Cardiac septum (tissue), 1 donor: ENCODE measurements around the gene SMC1B. TPM values are rescaled to one million over a fixed set of nuclear protein-coding genes. Genes with fewer than 3 reads are reported as not detected.
"Not testable (repeated sequence)": the region's sequence is repeated elsewhere in the genome, so short reads cannot be mapped to it uniquely, and the experiment has no call there.

Experiments used
- DNase-seq: peaks from one replicate; pipeline ENCODE4 v3.0.0-alpha.2; 2020; ENCODE audit warnings: low spot score
- intact Hi-C: fragments of 100-400 bp; cut with DNase I; formaldehyde crosslinking; loops from one replicate; pipeline ENCODE4 v1.14.0; 2022
- total RNA-seq: library from RNA; stranded (reverse); fragmentation: NEBNext Ultra II Directional; extraction: Animal tissue kit (Norgen Biotek cat#: 25700); gene quantifications from one replicate; pipeline ENCODE4 v1.2.1, GENCODE V29; 2021
- donor health status: DM: no; HTN: no; CAD: no.

The SMC1B gene
- total RNA-seq, 1 donor from 2014 or later: not detected

DNA sequence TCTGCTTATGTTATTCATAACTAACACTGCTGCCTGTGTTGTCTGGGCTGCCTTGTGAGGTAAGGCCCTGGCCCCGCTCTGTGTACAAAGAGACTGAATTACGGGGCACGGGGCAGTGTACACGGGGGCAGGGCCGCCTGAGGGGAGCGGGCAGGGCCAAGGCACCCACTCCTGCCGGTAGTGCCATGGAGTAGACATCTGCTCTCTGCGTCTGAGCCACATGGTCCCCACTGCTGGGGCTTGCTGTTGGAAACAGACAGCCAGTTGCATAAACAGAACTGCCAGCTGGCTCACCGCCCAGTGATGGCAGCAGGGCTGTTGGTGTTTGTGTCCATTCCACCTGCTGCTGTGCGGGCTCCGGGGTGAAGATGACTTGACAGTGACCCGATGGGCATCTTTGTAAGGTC lies 83.9 kb downstream of the SMC1B start:
- peak; percentile 91 for DNase-seq

DNA sequence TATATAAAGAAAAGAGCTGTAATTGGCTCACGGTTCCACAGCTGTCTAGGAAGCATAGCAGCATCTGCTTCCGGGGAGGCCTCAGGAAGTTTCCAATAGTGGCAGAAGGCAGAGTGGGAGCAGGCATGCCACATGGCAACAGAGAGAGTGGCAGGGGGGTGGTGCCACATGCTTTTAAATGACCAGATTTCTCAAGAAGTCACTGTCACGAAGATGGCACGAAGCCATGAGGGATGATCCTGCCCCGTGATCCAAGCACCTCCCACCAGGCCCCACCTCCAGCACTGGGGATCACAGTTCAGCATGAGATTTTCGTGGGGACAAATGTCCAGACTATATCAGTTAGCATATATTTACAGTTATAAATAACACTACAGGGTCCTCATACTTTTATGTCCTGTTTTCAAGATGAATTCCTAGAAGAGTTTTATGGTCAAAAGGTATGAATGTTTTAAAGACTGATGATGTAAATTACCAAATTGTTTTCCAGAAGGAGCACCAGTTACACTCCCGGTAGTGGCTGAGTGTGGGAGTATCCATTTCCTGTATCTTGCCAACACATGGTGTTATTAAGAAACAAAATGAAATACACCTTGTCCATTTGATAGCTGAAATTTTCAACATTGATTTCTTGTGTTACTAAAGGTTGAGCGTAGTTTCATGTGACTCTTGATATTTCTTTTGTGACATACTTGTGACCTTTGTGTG lies 84.4 kb downstream of the SMC1B start:
- intact Hi-C loops: no loop called here
- DNase-seq: peak; percentile 39

More for the DNA sequence above, 83.9 kb downstream of the SMC1B start:
- intact Hi-C loops: no loop called here

DNA sequence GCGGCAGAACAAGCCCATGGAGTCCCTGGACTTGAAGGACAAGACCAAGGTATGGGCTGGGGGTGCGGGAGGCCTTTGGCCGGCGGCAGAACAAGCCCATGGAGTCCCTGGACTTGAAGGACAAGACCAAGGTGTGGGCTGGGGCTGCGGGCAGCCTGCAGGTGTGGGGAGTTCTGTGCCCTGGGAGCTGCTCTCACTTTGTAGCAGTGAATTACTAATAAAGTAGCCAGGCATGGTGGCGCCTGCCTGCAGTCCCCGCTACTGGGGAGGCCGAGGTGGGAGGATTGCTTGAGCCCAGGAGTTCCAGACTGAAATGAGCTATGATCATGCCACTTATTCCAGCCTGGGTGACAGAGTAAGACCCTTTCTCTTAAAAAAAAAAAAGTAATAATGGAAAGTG lies 85.1 kb downstream of the SMC1B start:
- DNase-seq, intact Hi-C loops: not testable (repeated sequence)

DNA sequence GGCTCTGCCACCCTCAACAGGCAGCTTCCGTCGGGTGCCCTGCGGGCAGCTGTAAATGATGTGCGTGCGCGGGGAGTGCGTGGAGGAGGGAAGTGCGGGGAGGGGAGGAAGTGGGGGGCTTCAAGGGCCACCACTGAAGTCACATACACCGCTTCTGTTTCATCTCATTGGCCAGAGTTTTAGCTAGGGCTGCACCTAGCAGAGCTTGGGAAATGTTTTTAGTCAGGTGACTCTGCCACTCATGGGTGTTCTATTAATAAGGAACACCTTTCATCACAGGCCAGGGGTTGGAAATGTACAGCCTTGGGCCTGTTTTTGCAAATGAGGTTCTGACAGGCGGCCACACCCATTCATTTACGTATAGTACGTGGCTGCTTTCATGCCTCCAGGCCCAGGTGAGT lies 89.1 kb downstream of the SMC1B start:
- DNase-seq: no peak

DNA sequence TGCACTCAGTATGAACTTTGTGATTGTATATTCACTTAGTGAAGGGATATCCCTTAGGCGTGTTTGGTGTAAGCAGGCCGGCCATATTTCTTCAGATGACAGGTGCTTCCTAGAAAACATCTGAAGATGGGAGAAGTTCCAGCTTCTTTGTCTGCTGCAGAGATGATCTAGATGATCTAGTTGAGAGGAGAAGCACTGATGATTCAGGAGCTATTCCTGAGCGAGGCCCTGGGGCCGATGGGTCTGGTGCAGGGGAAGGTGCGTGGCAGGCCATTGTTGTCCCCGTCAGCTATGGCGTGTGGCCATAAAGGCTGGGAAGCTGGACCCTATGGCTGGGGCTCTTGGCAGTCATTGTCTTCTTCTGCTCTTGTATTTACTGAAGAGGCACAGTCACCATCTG lies 89.7 kb downstream of the SMC1B start:
- intact Hi-C loops: no loop called here
- no peak for DNase-seq

More for the DNA sequence above, 89.1 kb downstream of the SMC1B start:
- intact Hi-C loops: no loop called here

DNA sequence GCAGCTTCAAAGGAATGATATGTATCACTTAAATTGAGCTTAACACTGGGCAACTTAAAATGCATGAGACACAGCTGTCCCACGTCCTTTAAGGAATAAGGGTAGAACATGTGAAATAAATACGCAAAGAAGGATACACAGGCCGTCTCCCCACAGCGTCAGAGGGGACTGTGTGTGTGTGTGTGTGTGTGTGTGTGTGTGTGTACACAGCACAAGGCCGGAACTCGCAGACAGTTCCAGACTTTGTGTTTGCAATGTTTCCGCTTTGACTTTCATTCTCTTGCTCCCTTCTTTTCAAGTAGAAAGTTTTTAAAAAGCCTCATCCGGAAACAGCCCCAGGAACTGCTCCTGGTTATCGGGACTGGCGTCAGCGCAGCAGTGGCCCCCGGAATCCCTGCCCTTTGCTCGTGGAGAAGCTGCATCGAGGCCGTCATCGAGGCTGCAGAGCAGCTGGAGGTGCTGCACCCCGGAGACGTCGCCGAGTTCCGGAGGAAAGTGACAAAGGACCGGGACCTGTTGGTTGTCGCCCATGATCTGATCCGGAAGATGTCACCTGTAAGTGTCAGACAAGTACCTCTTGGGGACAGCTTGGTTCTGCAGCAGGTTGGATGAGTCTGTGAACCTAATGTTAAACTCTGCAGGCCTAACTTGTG lies 90.4 kb downstream of the SMC1B start:
- intact Hi-C loops: no loop called here
- no peak for DNase-seq

DNA sequence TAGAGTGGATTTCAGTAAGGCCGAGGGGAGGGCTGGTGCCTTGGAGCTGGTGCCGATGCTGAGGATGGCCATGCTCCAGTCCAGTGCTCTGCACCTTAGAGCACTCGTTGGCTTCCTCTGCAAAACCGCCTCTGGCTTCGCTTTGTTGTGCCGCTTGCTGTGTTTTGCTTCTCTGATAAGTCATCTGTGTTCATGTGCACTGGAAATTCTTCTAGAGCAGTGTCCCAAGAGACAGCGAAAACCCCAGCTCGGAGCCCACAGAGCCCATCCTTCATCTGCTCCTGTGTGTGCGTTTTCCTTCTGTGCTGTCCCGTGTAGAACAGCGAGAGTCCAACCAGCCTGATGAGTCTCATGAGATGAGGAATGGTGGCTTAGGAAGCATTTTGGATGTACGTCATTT lies 91.6 kb downstream of the SMC1B start:
- intact Hi-C loops: no loop called here
- DNase-seq: no peak

DNA sequence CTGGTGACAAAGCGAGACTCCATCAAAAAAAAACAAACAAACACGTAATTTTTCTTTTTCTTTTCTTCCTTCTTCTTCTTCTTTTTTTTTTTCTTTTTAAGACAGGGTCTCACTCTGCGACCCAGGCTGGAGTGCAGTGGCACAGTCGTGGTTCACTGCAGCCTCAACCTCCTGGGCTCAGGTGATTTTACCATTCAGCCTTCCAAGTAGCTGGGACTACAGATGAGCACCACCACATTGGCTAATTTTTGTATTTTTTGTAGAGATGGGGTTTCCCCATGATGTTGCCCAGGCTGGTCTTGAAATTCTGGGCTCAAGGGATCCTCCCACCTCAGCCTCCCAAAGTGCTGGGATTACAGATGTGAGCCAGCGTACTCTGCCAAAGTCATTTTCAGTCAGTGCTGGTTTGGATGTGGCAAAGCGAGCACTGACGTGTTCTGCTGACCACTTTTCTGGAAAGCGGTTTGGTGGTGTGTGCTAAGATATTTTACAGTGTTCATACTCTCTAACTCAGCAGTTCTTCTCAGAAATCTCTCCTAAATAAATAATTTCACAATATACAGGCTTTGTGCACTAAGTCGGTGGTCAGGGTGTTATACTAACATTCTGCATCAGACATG lies 92.9 kb downstream of the SMC1B start:
- intact Hi-C loops: no loop called here
- no peak for DNase-seq

DNA sequence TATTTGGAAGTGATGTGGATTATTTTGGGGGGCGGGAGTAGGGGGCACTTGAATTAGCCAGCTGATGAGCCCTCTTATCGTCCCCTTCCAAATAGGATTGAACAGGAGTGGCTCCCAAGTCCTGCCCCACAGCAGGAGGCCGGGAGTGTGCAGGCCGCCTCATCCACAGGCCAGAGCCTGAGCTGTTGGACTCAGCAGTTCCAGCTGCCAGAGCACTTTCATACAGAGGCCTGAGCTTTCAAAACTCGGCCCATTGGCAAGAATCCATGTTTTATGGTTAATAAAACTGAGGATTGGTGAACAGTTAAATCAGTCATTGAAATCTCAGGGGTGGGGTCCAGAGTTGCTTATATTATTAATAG lies 94.1 kb downstream of the SMC1B start:
- DNase-seq: no peak

DNA sequence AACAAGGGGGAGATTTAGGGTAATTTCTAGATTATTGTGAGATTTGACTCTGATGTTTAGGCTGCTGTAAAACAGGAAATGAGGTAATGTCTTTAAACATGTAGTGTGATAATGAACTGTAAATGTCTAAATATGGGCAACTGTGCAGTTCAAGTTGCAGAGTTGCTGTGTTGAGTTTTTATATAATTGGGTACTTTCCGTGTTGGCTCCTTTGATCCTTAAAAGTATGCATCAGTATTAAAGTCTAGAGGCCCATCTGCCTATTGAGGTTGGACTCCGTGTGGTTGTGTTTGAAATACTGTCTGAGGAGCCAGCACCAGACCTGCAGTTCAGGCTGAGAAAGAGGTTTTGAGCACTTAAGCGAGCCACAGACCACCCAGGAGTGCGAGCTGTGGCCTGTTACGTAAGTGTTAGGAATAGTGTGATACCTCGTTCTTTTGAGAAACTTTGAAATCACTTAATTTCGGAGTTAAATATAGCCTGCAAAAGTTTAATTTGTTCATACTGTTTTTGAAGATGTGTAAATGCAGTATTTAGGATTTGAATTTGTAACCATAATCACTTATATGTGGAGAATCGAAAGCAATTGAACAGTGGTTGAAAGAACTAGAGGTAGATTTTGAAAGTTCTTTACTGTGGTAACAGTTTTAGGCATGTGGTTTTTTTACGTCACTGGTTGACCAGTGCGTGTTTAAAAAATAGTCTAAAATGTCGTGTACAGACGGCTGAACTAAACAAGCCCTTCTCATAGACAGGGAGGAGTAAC lies 94.7 kb downstream of the SMC1B start:
- no peak for DNase-seq
- intact Hi-C loops: loop anchor here (5.0 kb wide), 1 partner anchor 119 kb away; no protein-coding TSS in a partner anchor

More for the DNA sequence above, 94.1 kb downstream of the SMC1B start:
- intact Hi-C loops: loop anchor here (5.0 kb wide), 1 partner anchor 118 kb away; no protein-coding TSS in a partner anchor

DNA sequence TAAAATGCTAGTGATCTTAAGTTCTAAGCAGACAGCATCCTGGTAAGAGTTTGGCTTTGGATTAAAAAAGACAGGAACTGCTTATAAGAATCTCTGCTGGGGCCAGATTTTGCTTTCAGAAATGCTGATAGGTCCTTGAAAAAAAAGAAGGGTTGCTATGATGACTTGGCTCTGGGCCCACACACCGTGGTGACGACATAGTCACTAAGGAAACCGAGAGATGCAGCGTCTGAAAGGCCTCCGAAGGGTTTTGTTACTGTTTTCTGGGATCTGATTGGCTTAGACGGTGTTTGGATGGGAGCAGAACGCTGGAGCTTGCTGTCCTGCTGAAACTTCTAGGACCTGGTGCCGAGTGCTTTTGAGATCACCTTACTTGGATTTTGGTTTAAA lies 95.2 kb downstream of the SMC1B start:
- no peak for DNase-seq
- intact Hi-C loops: loop anchor here (5.0 kb wide), 1 partner anchor 119 kb away; no protein-coding TSS in a partner anchor

DNA sequence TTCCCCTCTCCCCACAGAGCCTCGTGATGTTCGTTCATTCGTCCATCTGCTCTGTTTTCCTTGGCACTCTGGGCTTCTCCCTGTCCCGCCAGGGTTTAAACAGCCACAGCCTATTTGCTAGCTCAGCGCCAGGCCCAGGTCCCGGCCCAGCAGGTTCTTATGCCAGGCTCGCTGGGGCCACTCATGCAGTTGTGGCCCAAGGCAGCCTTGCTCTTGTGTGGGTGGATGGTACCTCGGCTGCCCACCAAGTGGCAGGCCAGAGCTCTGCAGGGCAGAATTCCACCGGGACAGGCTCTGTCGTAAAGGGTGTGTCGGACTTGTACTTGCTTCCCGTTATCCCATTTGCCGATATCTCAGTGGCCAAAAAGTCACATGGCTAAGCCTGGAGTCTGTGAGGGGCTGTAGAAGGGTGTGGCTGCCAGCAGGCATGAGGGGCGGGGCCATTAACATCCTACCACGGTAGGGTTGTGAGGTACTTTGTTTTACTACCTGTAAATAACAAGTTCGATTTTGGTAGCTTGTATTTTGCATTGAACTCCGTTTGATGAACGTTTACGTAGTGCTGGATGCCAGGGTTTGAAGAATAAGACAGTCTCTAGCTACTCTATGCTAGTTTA lies 95.7 kb downstream of the SMC1B start:
- intact Hi-C loops: loop anchor here (5.0 kb wide), 1 partner anchor 120 kb away; no protein-coding TSS in a partner anchor
- DNase-seq: no peak

DNA sequence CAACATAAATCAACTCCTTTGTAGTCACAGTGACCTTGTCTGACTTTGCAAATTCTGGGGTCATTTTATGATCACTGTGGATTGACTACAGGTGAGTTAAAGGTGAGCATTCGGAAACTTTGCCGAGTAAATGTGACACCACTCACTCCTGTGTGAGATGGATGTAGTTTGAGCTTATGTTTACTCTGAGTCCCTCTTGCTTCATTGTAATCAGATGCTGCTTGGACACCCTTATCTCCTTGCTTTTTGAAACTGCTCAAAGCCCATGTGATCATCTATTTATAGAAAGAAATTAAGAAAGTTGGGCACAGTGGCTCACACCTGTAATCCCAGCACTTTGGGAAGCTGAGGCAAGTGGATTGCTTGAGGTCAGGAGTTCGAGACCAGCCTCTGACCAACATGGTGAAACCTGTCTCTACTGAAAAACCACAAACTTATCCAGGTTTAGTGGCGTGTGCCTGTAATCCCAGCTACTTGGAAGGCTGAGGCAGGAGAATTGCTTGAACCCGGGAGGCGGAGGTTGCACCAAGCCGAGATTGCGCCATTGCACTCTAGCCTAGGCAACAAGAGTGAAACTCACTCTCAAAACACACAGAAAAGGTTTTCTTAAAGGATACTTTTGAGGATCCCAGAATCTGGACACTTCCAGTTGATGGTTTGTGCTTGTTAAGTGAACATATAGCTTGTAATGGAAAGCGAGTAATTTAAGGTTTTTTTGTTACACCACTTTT lies 96.4 kb downstream of the SMC1B start:
- intact Hi-C loops: loop anchor here (5.0 kb wide), 1 partner anchor 120 kb away; no protein-coding TSS in a partner anchor
- DNase-seq: no peak

DNA sequence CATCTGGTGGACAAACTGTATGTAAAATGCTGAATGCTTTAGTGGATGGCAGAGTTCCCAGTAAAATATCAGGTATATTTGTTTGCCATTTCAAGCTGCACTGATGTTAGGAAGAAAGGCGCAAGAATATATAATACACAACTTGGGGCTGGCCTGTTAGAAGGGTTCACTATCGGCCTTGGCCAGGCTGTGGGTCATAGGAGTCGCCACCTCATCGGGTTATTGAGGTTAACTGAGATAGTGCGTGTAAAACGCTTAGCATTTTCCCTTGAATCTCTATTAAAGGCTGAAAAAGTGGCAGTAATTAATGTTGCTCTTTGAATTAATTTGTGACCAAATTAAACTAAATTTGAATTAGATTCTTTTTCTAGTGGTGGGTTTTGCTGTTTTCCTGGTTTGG lies 98.6 kb downstream of the SMC1B start:
- DNase-seq: no peak
- intact Hi-C loops: loop anchor here (5.0 kb wide), 1 partner anchor 123 kb away; no protein-coding TSS in a partner anchor

DNA sequence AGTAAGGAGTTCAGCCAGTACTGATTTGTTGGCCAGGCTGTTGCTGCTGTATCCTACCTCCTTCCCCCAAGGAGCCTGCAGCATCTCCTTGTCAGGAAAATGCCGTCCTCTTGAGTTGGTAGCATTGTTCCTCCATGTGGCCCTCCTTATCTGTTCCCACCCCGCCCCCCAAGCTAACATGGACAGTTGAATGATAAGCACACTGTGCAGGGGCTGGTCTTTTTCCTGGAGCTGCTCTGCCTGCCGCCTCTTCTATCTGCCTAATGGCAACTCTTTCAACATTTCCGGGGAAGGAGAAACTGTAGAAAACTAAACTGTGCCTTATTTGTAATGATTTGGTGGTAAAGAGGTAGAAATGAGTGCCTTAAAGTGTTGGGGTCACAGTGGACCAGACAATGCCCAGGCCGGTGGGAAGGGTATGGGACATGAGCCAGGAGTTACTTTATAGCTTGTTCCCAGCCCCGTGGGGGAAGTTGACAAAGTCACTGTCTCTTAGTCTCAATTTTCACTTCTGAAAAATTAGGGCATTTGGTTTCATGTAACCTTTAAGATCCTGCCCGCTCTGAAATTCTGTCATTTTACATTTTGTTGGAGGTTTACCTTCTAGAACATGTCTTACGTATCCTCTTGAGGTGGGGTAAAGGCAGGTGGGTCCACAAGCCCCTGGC lies 99.2 kb downstream of the SMC1B start:
- intact Hi-C loops: no loop called here
- DNase-seq: no peak

DNA sequence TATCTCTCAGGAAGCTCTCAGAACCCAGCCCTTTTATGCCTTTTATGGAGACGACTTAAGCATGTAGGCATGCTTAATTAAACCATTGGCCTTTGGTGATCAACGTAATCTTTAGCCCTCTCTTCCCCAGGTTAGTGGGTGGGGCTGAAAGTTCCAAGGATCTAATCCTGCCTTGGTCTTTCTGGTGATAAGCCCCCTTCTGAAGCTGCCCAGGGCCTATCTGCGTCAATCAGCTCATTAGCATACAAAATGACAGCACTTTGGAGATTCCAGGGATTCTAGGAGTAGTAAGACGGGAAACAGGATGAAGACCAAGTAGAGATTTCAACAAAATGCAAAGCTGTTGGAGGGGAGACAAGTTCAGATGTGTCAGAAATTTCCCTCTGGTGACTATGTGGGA lies 100.5 kb downstream of the SMC1B start:
- no peak for DNase-seq
- intact Hi-C loops: no loop called here

DNA sequence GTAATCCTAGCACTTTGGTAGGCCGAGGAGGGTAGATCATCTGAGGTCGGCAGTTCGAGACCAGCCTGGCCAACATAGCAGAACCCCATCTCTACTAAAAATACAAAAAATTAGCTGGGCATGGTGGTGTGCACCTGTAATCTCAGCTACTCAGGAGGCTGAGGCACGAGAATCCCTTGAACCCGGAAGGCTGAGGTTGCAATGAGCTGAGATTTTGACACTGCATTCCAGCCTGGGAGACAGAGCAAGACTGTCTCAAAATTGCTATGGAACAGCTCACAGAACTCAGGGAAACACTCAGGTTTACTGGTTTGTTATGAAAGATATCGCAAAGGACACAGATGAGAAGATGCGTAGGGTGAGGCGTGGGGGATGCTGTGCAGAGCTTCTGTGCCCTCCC lies 101.0 kb downstream of the SMC1B start:
- intact Hi-C loops: no loop called here

DNA sequence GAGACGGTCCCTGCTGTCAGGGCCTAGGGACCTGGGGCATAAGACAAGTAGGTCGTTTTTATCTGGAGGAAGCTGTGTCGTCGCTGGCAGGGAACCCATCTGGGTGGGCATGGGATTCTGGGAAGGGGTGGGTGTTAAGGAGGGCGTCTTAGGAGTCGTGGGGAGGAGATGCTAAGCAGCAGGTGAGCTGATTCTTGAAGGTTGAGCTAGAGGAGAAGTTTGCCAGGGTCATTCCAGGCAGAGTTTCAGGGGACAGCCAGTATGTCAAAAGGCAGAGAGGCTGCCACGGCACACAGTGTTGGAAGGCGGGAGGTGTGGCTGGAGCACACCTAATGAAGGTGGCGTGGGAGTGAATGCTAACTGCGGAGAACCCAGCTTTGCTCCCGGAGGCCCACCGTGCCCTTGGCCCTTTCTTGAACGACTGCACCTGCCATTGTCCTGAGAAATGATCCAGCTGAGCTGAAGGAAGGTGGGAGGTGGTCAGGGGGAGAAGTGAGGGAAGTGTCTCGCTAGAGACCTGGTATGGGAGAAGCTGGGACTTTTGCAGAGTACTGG lies 102.3 kb downstream of the SMC1B start:
- no peak for DNase-seq
- intact Hi-C loops: no loop called here

More for the DNA sequence above, 101.0 kb downstream of the SMC1B start:
- DNase-seq: no peak
